Right cardiac atrium (tissue), 5 donors: ENCODE data around the gene POU5F1. TPM values are rescaled to one million over a fixed set of nuclear protein-coding genes. Genes with fewer than 3 reads are reported as not detected.
A peak's percentile ranks its signal among the peaks of the same experiment; 100 is the strongest.

Experiments used
- ATAC-seq, 2 donors: fragments of 200-7000 bp; cut with Tn5 transposase; one replicate each; pipeline versions ENCODE4 v1.8.0 to v1.9.1; 2020; ENCODE audit warnings: moderate library complexity in 2 of 2, mild to moderate bottlenecking in 1 of 2
- DNase-seq, 3 donors: peaks; one replicate each; pipeline ENCODE4 v3.0.0-alpha.2; 2020
- H3K27ac ChIP-seq: one replicate; pipeline ENCODE4 v1.5.1; 2013; ENCODE audit warnings: mild to moderate bottlenecking, low read length, control low read depth, moderate library complexity
- H3K27me3 ChIP-seq: one replicate; pipeline ENCODE4 v1.6.1; 2013; ENCODE audit not compliant: control insufficient read depth, insufficient read depth
- H3K4me1 ChIP-seq: one replicate; pipeline ENCODE4 v1.6.1; 2013; ENCODE audit warnings: low read length; ENCODE audit not compliant: control insufficient read depth, insufficient read depth
- H3K4me3 ChIP-seq: one replicate; pipeline ENCODE4 v1.5.1; 2013; ENCODE audit warnings: low read length, control low read depth
- H3K9me3 ChIP-seq: one replicate; pipeline ENCODE4 v1.6.1; 2013; ENCODE audit warnings: low read length; ENCODE audit not compliant: control insufficient read depth
- WGBS: extraction: QIAGEN DNeasy Blood & Tissue Kit; methylation state at CpG from one replicate; pipeline ENCODE4 v1.1.7; 2013; 5-methylcytosine and 5-hydroxymethylcytosine counted together
- intact Hi-C, 4 donors: fragments of 100-400 bp; cut with DNase I; formaldehyde crosslinking; loops; one replicate each; pipeline versions ENCODE4 v1.11.0 to v1.14.0; 2022 to 2023
- polyA plus RNA-seq: library from polyadenylated mRNA; stranded (reverse); fragments of 200-250 nt; gene quantifications from one replicate; pipeline ENCODE4 v1.2.3, GENCODE V29; 2013
- total RNA-seq, 4 donors: library from RNA; stranded (reverse); fragmentation: NEBNext Ultra II Directional; extraction: Animal tissue kit (Norgen Biotek cat#: 25700); gene quantifications; one replicate each; pipeline ENCODE4 v1.2.1, GENCODE V29; 2021
- donor health status: healthy with polysubstance abuse.
- donor health status: DM: no; HTN: yes; CAD: no.
- donor health status: DM: no; HTN: no; CAD: no.
- donor health status: DM: no; HTN: yes; CAD: no; lungs with severe emphysema.
- donor health status: DM: yes; HTN: yes; CAD: no.

The POU5F1 gene
- total and polyA plus RNA-seq, 5 donors = 0.34 to 1.2 (median 0.74) TPM

- Histone ChIP-seq H3K4me3 (no peak overlapping the region), H3K27me3 (no peaks in the 10 kb centered on the region), H3K9me3 (no peaks in the 10 kb centered on the region), H3K4me1 (peaks cover 17% of the 10 kb centered on the region), H3K27ac (no peak overlapping the region)
- WGBS = 91% methylated on average over 12 of the region's 12 CpGs
- no peak for DNase-seq
- intact Hi-C loops = no loop called here
- no peak for ATAC-seq
These were observed 49.2 kb downstream of the POU5F1 start for GRCh38 chr6:31121131-31121790.

GRCh38 chr6:31120151-31120915 lies 50.1 kb downstream of the POU5F1 start, which contains the start of gene CDSN:
CDSN (minus strand) TSS chr6:31120446; CDS start chr6:31120419, 27 bp downstream.
- Histone ChIP-seq H3K27ac (no peak within 1 kb of the TSS), H3K9me3 (no peaks in the 10 kb centered on the region), H3K4me1 (peaks cover 13% of the 10 kb centered on the region), H3K4me3 (no peak within 1 kb of the TSS), H3K27me3 (no peaks in the 10 kb centered on the region)
- ATAC-seq (no peak), DNase-seq (no peak)
- intact Hi-C loops = no loop called here
- 87% methylated on average over 26 of the region's 26 CpGs for WGBS

GRCh38 chr6:31118178-31118577 lies 52.3 kb downstream of the POU5F1 start:
- intact Hi-C loops = no loop called here
- Histone ChIP-seq H3K4me3 (no peak overlapping the region), H3K27me3 (no peaks in the 10 kb centered on the region), H3K9me3 (no peaks in the 10 kb centered on the region), H3K4me1 (peaks cover 25% of the 10 kb centered on the region), H3K27ac (no peak overlapping the region)
- WGBS = 87% methylated on average over 7 of the region's 7 CpGs
- ATAC-seq (no peak), DNase-seq (no peak)

- H3K27ac ChIP-seq = peak overlapping the region; percentile 64
- WGBS = 57% methylated on average over 19 of the region's 19 CpGs
- no peaks in the 10 kb centered on the region for H3K27me3 ChIP-seq
- H3K4me3 ChIP-seq = peak overlapping the region; percentile 27
- intact Hi-C loops = no loop called here
- H3K4me1 ChIP-seq = peaks cover 22% of the 10 kb centered on the region
- no peaks in the 10 kb centered on the region for H3K9me3 ChIP-seq
- DNase-seq = peak in 2 of 3 donors; percentile 54 to 70
- peak; percentile 9 to 20 for ATAC-seq
These were observed 53.7 kb downstream of the POU5F1 start for GRCh38 chr6:31116661-31117385.

GRCh38 chr6:31115941-31116560 lies 54.4 kb downstream of the POU5F1 start:
- Histone ChIP-seq H3K4me1 (peaks cover 22% of the 10 kb centered on the region), H3K9me3 (no peaks in the 10 kb centered on the region), H3K27me3 (no peaks in the 10 kb centered on the region), H3K4me3 (no peak overlapping the region), H3K27ac (no peak overlapping the region)
- ATAC-seq = no peak
- no peak for DNase-seq
- WGBS = 96% methylated on average over 12 of the region's 12 CpGs
- intact Hi-C loops = no loop called here

GRCh38 chr6:31114970-31115849 lies 55.3 kb downstream of the POU5F1 start:
- Histone ChIP-seq H3K4me1 (peaks cover 22% of the 10 kb centered on the region), H3K27me3 (no peaks in the 10 kb centered on the region), H3K27ac (peak overlapping the region; percentile 98), H3K9me3 (no peaks in the 10 kb centered on the region), H3K4me3 (peak overlapping the region; percentile 16)
- ATAC-seq = peak; percentile 30 to 31
- intact Hi-C loops = no loop called here
- no peak for DNase-seq
- 56% methylated on average over 9 of the region's 9 CpGs for WGBS

- no peaks in the 10 kb centered on the region for H3K9me3 ChIP-seq
- DNase-seq (peak; percentile 91 to 95 (median 92)), ATAC-seq (peak; percentile 94)
- WGBS = 10% methylated on average over 3 of the region's 3 CpGs
- intact Hi-C loops = no loop called here
- peak within 1 kb of the TSS; percentile 98 for H3K27ac ChIP-seq
- H3K4me3 ChIP-seq = peak within 1 kb of the TSS; percentile 16
- H3K4me1 ChIP-seq = peaks cover 22% of the 10 kb centered on the region
- H3K27me3 ChIP-seq = no peaks in the 10 kb centered on the region
These were observed 56.0 kb downstream of the POU5F1 start, which contains the start of gene PSORS1C1 for GRCh38 chr6:31114541-31114878. PSORS1C1 (plus strand) TSS chr6:31114800; CDS start chr6:31129633, 14,833 bp downstream.

Other genes with a start within 250 kb of the POU5F1 start
- gene SFTA2, start 238.5 kb downstream of the POU5F1 start, total RNA-seq = under 1 TPM in 1 of 4 donors, not detected in 3; 0.45 TPM
- not detected for gene SFTA2, start 238.5 kb downstream of the POU5F1 start, polyA plus RNA-seq
- not detected for gene MUCL3, start 229.7 kb downstream of the POU5F1 start, total RNA-seq
- not detected for gene MUCL3, start 229.7 kb downstream of the POU5F1 start, polyA plus RNA-seq
- not detected for gene MUC21, start 187.0 kb downstream of the POU5F1 start, total RNA-seq
- 0.07 TPM for gene MUC21, start 187.0 kb downstream of the POU5F1 start, polyA plus RNA-seq
- gene MUC22, start 160.2 kb downstream of the POU5F1 start, total RNA-seq = under 1 TPM in 3 of 4 donors, not detected in 1; 0.06 to 0.14 (median 0.06) TPM
- gene MUC22, start 160.2 kb downstream of the POU5F1 start, polyA plus RNA-seq = 0.14 TPM
- not detected for gene C6orf15, start 58.1 kb downstream of the POU5F1 start, total RNA-seq
- not detected for gene C6orf15, start 58.1 kb downstream of the POU5F1 start, polyA plus RNA-seq
- gene PSORS1C1, start 55.9 kb downstream of the POU5F1 start, total RNA-seq = 1 to 10 TPM; 1.4 to 4.5 (median 4.4) TPM
- 6.5 TPM for gene PSORS1C1, start 55.9 kb downstream of the POU5F1 start, polyA plus RNA-seq
- gene CDSN, start 50.2 kb downstream of the POU5F1 start, total RNA-seq = under 1 TPM in 2 of 4 donors, not detected in 2; 0.14 to 0.17 TPM
- 0.11 TPM for gene CDSN, start 50.2 kb downstream of the POU5F1 start, polyA plus RNA-seq
- gene PSORS1C2, start 31.6 kb downstream of the POU5F1 start, total RNA-seq = not detected
- gene PSORS1C2, start 31.6 kb downstream of the POU5F1 start, polyA plus RNA-seq = not detected
- 10 to 100 TPM; 10.8 to 16.7 (median 12.9) TPM for gene CCHCR1, start 12.9 kb downstream of the POU5F1 start, total RNA-seq
- 9.6 TPM for gene CCHCR1, start 12.9 kb downstream of the POU5F1 start, polyA plus RNA-seq
- 1 to 10 TPM; 2.0 to 5.5 (median 3.7) TPM for gene TCF19, start 12.1 kb downstream of the POU5F1 start, total RNA-seq
- gene TCF19, start 12.1 kb downstream of the POU5F1 start, polyA plus RNA-seq = 2.0 TPM
- gene HLA-C, start 101.4 kb upstream of the POU5F1 start, total RNA-seq = 100 to 1,000 TPM; 183 to 425 (median 325) TPM
- gene HLA-C, start 101.4 kb upstream of the POU5F1 start, polyA plus RNA-seq = 276 TPM
- 100 to 1,000 TPM; 283 to 475 (median 403) TPM for gene HLA-B, start 186.5 kb upstream of the POU5F1 start, total RNA-seq
- gene HLA-B, start 186.5 kb upstream of the POU5F1 start, polyA plus RNA-seq = 448 TPM
- gene MICA, start 232.9 kb upstream of the POU5F1 start, total RNA-seq = 10 to 100 TPM; 10.1 to 13.6 (median 11.3) TPM
- 8.8 TPM for gene MICA, start 232.9 kb upstream of the POU5F1 start, polyA plus RNA-seq